Panc1 (cell line): Measurements from ENCODE around the gene METTL22. TPM values are rescaled to one million over a fixed set of nuclear protein-coding genes. Genes with fewer than 3 reads are reported as not detected.

Experiments used
- ATAC-seq: fragments of 200-7000 bp; cut with Tn5 transposase; 2 replicates; pipeline ENCODE4 v1.9.1; 2020; ENCODE audit warnings: mild to moderate bottlenecking, moderate library complexity
- BruUV-seq: library from RNA; stranded (reverse); fragments of 400-500 nt; replicated peaks from 2 replicates; lab custom pipeline; 2021; lab: Mats Ljungman, UMichigan
- CTCF ChIA-PET: fragments of 300-600 bp; sonication (Branson Sonifier 250); formaldehyde crosslinking; loops from one replicate; lab custom pipeline; 2022; ENCODE audit warnings: antibody characterized with exemption; lab: Charles Lee
- POLR2A ChIA-PET: fragments of 300-600 bp; sonication (Branson Sonifier 250); formaldehyde crosslinking; loops from one replicate; lab custom pipeline; 2022; ENCODE audit warnings: antibody characterized with exemption; lab: Charles Lee
- DNase-seq: peaks from one replicate; pipeline ENCODE4 v3.0.0-alpha.2; 2010; ENCODE audit warnings: low read depth, low spot score
- H3K27ac ChIP-seq: 2 replicates; pipeline ENCODE4 v1.5.1; 2011; ENCODE audit warnings: mild to moderate bottlenecking, low read length, inconsistent platforms
- H3K27me3 ChIP-seq: fragments of 200-500 bp; sonication (Bioruptor generic); 2 replicates; pipeline ENCODE4 v1.6.0; 2014; ENCODE audit warnings: low read length, inconsistent platforms; ENCODE audit not compliant: control insufficient read depth, insufficient read depth
- H3K36me3 ChIP-seq: fragments of 200-500 bp; sonication (Bioruptor generic); 2 replicates; pipeline ENCODE4 v1.5.1; 2014; ENCODE audit warnings: inconsistent platforms, mild to moderate bottlenecking, low read length, moderate library complexity; ENCODE audit not compliant: control insufficient read depth, insufficient read depth
- H3K4me1 ChIP-seq: 2 replicates; pipeline ENCODE4 v1.5.1; 2011; ENCODE audit warnings: inconsistent platforms, mild to moderate bottlenecking, low read length, moderate library complexity; ENCODE audit not compliant: control insufficient read depth, insufficient read depth
- H3K4me3 ChIP-seq, 2 experiments: 2 replicates each; pipeline ENCODE4 v1.5.1; 2011 to 2012; ENCODE audit warnings: low read depth in 2 of 2, low read length in 2 of 2, mild to moderate bottlenecking in 2 of 2, inconsistent platforms in 1 of 2, moderate library complexity in 1 of 2
- H3K9me3 ChIP-seq: fragments of 200-500 bp; sonication (Bioruptor generic); 2 replicates; pipeline ENCODE4 v1.5.1; 2014; ENCODE audit warnings: low read depth, mild to moderate bottlenecking, inconsistent platforms, low read length, moderate library complexity; ENCODE audit not compliant: control insufficient read depth, insufficient read depth
- CTCF ChIP-seq: fragments of 450-650 bp; IDR thresholded peaks from 2 replicates; pipeline ENCODE4 v1.5.1; 2017; ENCODE audit warnings: mild to moderate bottlenecking
- POLR2AphosphoS5 ChIP-seq: IDR thresholded peaks from 2 replicates; pipeline ENCODE4 v1.6.1; 2012; ENCODE audit warnings: mild to moderate bottlenecking, low read depth, low read length, moderate library complexity
- REST ChIP-seq, 2 experiments: IDR thresholded peaks; 2 replicates each; pipeline ENCODE4 v1.6.1; 2011 to 2012; ENCODE audit warnings: low read depth in 2 of 2, control low read depth in 1 of 2, low read length in 1 of 2, mild to moderate bottlenecking in 1 of 2, moderate library complexity in 1 of 2; ENCODE audit not compliant: insufficient read depth in 1 of 2
- SIN3A ChIP-seq: IDR thresholded peaks from 2 replicates; pipeline ENCODE4 v1.6.1; 2012; ENCODE audit warnings: low read depth, mild to moderate bottlenecking, low read length, moderate library complexity, borderline replicate concordance; ENCODE audit not compliant: insufficient read depth
- TCF7L2 ChIP-seq: IDR thresholded peaks from 2 replicates; pipeline ENCODE4 v1.6.1; 2011; ENCODE audit warnings: mild to moderate bottlenecking, low read depth, low read length, inconsistent platforms
- in situ Hi-C: cut with HindIII; loops from 2 replicates; pipeline ENCODE4 v1.10.0; 2016; ENCODE audit warnings: low sequenced_read_pairs, low pct_unique_long_range_greater_than_20kb
- intact Hi-C: fragments of 100-400 bp; cut with micrococcal nuclease; formaldehyde crosslinking; loops from one replicate; pipeline ENCODE4 v1.10.0; 2022; ENCODE audit not compliant: unreplicated experiment
- total RNA-seq: library from RNA; stranded (reverse); gene quantifications from one replicate; pipeline ENCODE4 v1.2.1, GENCODE V29; 2021; ENCODE audit not compliant: unreplicated experiment

Gene METTL22
- total RNA-seq, 1 experiment from 2014 or later, result 31.8 TPM

DNA sequence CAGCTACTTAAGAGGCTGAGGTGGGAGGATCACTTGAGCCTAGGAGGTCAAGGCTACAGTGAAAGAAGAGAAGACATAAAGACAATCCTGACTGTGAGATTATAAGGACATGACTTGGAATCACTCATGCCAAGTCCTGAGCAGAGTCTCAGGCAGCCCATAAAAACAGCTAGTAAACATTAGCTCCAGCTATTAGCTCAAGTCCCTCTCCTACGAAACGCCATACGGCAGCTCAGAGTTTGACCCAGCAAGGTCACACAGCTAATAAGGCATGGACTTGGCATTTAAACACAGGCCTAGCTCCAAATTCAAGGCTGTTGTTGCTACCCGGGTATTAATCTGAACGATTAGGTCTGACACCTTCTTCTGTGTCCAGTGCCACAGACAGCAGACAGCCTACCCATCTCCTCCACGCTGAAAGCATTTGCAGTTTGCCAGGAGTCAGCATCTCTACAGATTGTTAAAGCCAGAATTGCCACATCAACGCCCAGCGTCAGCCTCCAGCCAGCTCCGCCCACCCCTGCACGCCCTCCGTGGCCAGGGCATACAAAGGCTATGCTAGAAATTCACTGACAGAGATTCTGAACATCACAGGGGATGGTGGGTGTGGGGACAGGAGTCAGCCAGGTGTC, 21.2 kb upstream of the METTL22 start:
- Histone ChIP-seq H3K4me1 (no peaks in the 10 kb centered on the region), H3K36me3 (no peaks in the 10 kb centered on the region), H3K9me3 (peaks cover 5% of the 10 kb centered on the region; the same call in 1 of the 2 replicates), H3K27me3 (peaks cover 3% of the 10 kb centered on the region; the same call in 1 of the 2 replicates), H3K27ac (no peak overlapping the region), H3K4me3 (no peak overlapping the region)
- BruUV-seq, result no TSS peak
- TF ChIP-seq CTCF (no peak), TCF7L2 (no peak), SIN3A (no peak), POLR2AphosphoS5 (no peak), REST (IDR thresholded peaks at IDR 0.05; ENCODE audit: insufficient read depth in 1 of 2, low read depth in 2 of 2, low read length in 1 of 2) (no peak)
- intact Hi-C loops (no loop called here), in situ Hi-C loops (no loop called here)
- DNase-seq (no peak), ATAC-seq (no peak)
- POLR2A ChIA-PET, result interaction anchor here (0.6 kb wide), 1 partner anchor 9 kb away, joined by 3 read pairs; no protein-coding TSS in a partner anchor
- CTCF ChIA-PET, result no interaction called here

DNA sequence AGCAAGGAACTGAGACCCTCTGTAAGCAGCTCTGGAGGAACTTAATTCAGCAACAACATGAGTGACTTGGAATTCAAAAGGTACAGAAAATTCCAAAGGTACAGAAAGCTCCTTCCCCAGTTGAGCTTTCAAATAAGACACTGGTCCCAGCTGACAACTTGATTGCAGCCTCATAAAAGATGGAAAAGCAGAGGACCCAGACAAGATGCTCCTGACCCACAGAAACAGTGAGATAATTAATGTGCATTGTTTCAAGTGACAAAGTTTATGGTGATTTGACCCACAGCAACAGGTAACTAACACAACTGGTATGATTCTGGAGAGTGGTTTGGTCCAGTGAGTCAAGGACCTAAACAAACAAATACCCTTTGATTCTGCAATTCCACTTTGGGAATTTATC, 15.9 kb upstream of the METTL22 start:
- TF ChIP-seq SIN3A (no peak), REST (IDR thresholded peaks at IDR 0.05; ENCODE audit: insufficient read depth in 1 of 2, low read depth in 2 of 2, low read length in 1 of 2) (no peak)
- no peak for ATAC-seq
- H3K27me3 ChIP-seq, result peaks cover 17% of the 10 kb centered on the region
- BruUV-seq, result no TSS peak
- no peaks in the 10 kb centered on the region for H3K9me3 ChIP-seq
- intact Hi-C loops, result no loop called here
- ChIA-PET POLR2A (no interaction called here), CTCF (no interaction called here)
- in situ Hi-C loops, result no loop called here
- no peak overlapping the region for H3K4me3 ChIP-seq
- no peak overlapping the region for H3K27ac ChIP-seq
- H3K4me1 ChIP-seq, result no peaks in the 10 kb centered on the region
- DNase-seq, result no peak
- no peaks in the 10 kb centered on the region for H3K36me3 ChIP-seq
